Left renal cortex interstitium (tissue), 4 donors: ENCODE measurements around the gene GREB1L. TPM values are rescaled to one million over a fixed set of nuclear protein-coding genes. Genes with fewer than 3 reads are reported as not detected.

ENCODE experiments used
- DNase-seq, 4 donors: peaks; one replicate each; pipeline ENCODE4 v3.0.0-alpha.2; 2013; ENCODE audit warnings: low read depth in 4 of 4, low spot score in 2 of 4, missing footprints in 1 of 4
- polyA plus RNA-seq, 4 donors: library from polyadenylated mRNA; unstranded; fragments of 120-200 nt; gene quantifications; one replicate each; pipeline ENCODE4 v1.2.1, GENCODE V29; 2013; ENCODE audit not compliant: insufficient read length in 4 of 4

Gene GREB1L
- polyA plus RNA-seq, 4 donors: 2.1 to 4.3 (median 3.1) TPM

DNA sequence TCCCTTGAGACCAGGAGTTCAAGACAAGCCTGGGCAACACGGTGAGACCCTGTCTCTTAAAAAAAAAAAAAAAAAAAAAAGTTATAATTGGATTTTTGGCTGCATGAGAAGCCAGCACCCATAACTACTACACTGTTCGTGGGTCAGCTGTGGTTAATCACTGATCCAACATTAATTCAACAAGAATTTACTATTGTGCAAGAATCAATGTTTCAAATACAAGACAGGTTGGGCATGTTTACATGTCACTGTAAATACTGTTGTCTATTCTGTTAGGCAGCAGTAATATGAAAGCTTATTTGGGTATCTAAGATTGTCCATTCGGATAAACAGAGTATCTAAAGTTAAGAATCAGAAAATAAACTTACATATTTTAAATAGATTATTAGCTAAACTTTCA is 296.2 kb downstream of the GREB1L start:
- DNase-seq: no peak

DNA sequence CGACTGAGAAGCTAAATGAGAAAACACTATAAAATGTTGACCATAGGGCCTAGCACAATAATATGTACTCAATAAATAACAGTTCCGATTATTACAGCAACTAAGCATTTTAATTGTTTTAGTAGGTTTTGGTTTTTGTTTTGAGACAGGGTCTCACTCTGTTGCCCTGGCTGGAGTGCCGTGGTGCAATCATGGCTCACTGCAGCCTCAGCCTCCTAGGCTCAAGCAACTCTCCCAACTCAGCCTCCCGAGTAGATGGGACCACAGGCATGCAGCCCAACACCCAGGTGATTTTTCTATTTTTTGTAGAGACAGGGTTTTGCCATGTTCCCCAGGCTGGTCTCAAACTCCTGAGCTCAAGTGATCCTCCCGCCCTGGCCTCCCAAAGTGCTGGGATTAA is 304.4 kb downstream of the GREB1L start:
- no peak for DNase-seq

DNA sequence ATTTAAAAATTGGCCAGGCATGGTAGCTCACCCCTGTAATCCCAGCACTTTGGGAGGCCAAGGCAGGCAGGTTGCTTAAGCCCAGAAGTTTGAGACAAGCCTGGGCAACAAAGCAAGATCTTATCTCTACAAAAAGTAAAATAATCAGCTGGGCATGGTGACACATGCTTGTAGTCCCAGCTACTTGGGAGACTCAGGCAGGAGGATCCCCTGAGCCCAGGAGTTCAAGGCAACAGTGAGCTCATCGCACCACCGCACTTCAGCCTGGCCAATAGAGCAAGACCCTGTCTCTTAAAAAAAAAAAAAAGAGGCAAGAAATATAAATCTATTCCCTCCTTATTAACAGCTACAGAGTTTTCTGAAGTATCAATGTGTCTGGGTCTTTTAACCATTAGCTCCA is 306.6 kb downstream of the GREB1L start:
- no peak for DNase-seq

DNA sequence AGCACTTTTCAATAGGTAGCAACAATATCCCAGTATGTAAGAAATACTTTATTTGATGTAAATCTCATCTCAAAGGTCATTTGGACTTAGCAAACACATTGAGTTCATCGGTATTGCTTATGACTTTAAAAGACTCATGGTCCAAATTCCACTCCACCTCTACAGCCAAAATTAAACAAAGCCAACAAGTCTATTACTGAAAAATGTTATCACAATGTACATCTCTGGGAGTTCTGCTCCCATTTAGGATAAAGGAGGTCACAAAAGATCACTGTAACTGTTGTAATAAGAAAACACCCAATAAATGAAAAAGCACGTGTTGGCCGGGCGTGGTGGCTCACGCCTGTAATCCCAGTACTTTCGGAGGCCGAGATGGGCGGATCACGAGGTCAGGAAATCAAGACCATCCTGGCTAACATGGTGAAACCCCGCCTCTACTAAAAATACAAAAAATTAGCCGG is 308.5 kb downstream of the GREB1L start:
- DNase-seq: no peak

DNA sequence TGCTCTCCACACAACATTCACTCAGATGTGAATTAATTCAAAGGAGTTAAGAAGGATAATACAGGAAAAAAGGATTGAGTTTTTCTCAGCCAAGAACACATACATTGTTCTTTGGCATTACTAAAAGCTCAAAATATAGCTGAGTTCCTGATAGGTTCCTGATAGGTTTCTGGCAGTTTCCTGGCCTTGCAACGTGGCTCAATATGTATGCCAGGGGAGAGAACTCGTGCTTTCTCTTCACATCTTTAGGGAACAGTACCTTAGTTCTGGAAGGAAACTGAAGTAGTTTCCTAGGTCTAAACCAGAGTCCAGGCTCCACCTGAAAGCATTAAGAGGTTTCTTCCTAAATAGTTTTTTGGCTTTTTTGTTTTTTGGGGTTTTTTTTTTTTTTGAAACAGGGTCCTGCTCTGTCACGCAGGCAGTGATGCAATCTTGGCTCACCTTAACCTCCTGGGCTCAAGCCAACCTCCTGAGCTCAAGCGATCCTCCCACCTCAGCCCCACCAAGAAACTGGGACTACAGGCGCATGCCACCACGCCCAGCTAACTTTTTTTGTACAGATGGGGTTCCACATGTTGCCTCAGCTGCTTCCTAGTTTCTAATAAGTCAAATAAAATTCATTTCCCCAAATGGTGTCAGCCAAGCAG is 315.7 kb downstream of the GREB1L start:
- no peak for DNase-seq

DNA sequence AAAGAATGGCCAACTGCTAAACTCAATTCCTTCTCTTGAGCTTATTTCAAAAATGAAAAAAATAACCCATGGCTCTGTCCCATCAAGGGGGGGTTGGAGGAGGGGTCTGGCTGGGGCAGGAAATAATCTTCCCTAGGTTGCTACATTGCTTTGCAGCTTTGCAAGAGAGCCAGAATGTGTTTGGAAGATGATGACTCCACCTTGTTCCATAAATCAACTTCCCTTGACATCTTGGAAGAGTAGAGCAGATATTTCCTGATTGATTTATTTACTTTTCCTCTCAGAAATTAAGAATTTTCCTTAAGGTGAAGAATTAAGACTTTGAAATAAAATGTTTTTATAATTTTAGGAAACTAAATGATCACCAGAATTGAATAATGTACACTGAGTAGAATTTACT is 317.2 kb downstream of the GREB1L start:
- no peak for DNase-seq

DNA sequence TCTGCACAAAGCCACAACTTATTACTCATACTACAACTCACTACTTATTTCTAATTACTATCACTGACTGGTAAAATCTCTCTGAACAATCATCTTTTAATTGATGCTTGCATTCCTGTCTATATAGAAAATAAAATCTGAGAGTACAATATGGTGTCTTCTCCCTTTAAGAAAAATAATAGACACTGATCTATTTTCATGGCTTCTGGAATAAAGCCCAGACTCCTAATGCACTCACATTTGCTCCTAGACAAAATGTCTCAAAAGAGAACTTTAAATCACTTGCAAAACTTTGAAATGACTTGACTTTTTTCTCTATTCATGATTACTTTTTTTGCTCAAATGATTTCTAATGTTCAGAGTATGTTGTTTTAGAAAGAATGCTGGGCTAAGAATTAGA is 329.7 kb downstream of the GREB1L start:
- DNase-seq: no peak

Other genes starting within 250 kb of the GREB1L start
- 10 to 100 TPM; 50.3 to 77.4 (median 65.6) TPM for gene ROCK1, start 130.4 kb upstream of the GREB1L start, polyA plus RNA-seq